A673 (cell line): ENCODE data around the gene KRTAP13-2. TPM values are rescaled to one million over a fixed set of nuclear protein-coding genes. Genes with fewer than 3 reads are reported as not detected.

Experiments used
- BruUV-seq: library from RNA; stranded (reverse); fragments of 400-500 nt; replicated peaks from 2 replicates; lab custom pipeline; 2021; lab: Mats Ljungman, UMichigan
- CTCF ChIA-PET: fragments of 300-600 bp; sonication (Branson Sonifier 250); formaldehyde crosslinking; loops from one replicate; lab custom pipeline; 2022; ENCODE audit warnings: antibody characterized with exemption; lab: Charles Lee
- POLR2A ChIA-PET: fragments of 300-600 bp; sonication (Branson Sonifier 250); formaldehyde crosslinking; loops from one replicate; lab custom pipeline; 2022; ENCODE audit warnings: antibody characterized with exemption; ENCODE audit not compliant: low non-redundant PET; lab: Charles Lee
- DNase-seq: peaks from one replicate; pipeline ENCODE4 v3.0.0-alpha.2; 2015; ENCODE audit warnings: low spot score
- H3K27ac ChIP-seq: fragments of 200-600 bp; sonication (generic); 2 replicates; pipeline ENCODE4 v1.5.1; 2016; ENCODE audit warnings: mixed run types, low read depth, mild to moderate bottlenecking, mixed read lengths, antibody characterized with exemption, low read length; ENCODE audit not compliant: poor library complexity, severe bottlenecking
- H3K27me3 ChIP-seq: fragments of 200-600 bp; sonication (generic); replicated peaks from 2 replicates; pipeline ENCODE4 v1.6.1; 2017; ENCODE audit warnings: mixed run types, low read depth, mild to moderate bottlenecking, mixed read lengths, antibody characterized with exemption, low read length; ENCODE audit not compliant: insufficient read depth, poor library complexity
- H3K36me3 ChIP-seq: fragments of 200-600 bp; sonication (generic); 2 replicates; pipeline ENCODE4 v1.6.1; 2016; ENCODE audit warnings: mixed run types, mild to moderate bottlenecking, mixed read lengths, antibody characterized with exemption, low read length; ENCODE audit not compliant: insufficient read depth, poor library complexity, severe bottlenecking
- H3K4me1 ChIP-seq: fragments of 200-600 bp; sonication (generic); 2 replicates; pipeline ENCODE4 v1.6.1; 2017; ENCODE audit warnings: mixed run types, mild to moderate bottlenecking, mixed read lengths, antibody characterized with exemption, low read length; ENCODE audit not compliant: insufficient read depth, poor library complexity, severe bottlenecking
- H3K4me3 ChIP-seq: fragments of 200-600 bp; sonication (generic); 2 replicates; pipeline ENCODE4 v1.5.1; 2016; ENCODE audit warnings: low read depth, mixed run types, mild to moderate bottlenecking, mixed read lengths, low read length; ENCODE audit not compliant: poor library complexity, severe bottlenecking
- H3K9me3 ChIP-seq: fragments of 200-600 bp; sonication (generic); 2 replicates; pipeline ENCODE4 v1.6.1; 2016; ENCODE audit warnings: mixed run types, low read depth, mild to moderate bottlenecking, mixed read lengths, antibody characterized with exemption, low read length; ENCODE audit not compliant: poor library complexity, severe bottlenecking
- CTCF ChIP-seq: fragments of 300-800, 200-600 bp; sonication (generic); conservative IDR thresholded peaks from 2 replicates; pipeline ENCODE4 v1.5.1; 2017; ENCODE audit warnings: low read depth, mild to moderate bottlenecking, antibody characterized with exemption, low read length, moderate library complexity, mixed read lengths
- EZH2 ChIP-seq: fragments of 200-600 bp; sonication (generic); IDR thresholded peaks from 2 replicates; pipeline ENCODE4 v1.6.1; 2017; ENCODE audit warnings: borderline replicate concordance, low read depth, mild to moderate bottlenecking, mixed read lengths, antibody characterized with exemption, low read length; ENCODE audit not compliant: poor library complexity, severe bottlenecking
- intact Hi-C: fragments of 100-400 bp; cut with micrococcal nuclease; formaldehyde crosslinking; loops from one replicate; pipeline ENCODE4 v1.10.0; 2022; ENCODE audit not compliant: unreplicated experiment
- total RNA-seq: library from RNA; stranded (reverse); gene quantifications from 2 replicates; pipeline ENCODE4 v1.2.3, GENCODE V29; 2021

KRTAP13-2 gene
- total RNA-seq, 1 experiment from 2014 or later: not detected

- BruUV-seq: no TSS peak
- CTCF ChIA-PET: no interaction called here
- intact Hi-C loops: no loop called here
- POLR2A ChIA-PET: no interaction called here
- Histone ChIP-seq H3K9me3 (no peaks in the 10 kb centered on the region), H3K27me3 (peaks cover 11% of the 10 kb centered on the region), H3K4me1 (no peaks in the 10 kb centered on the region), H3K4me3 (no peak overlapping the region), H3K27ac (no peak overlapping the region), H3K36me3 (no peaks in the 10 kb centered on the region)
- TF ChIP-seq CTCF (no peak), EZH2 (no peak)
- DNase-seq: no peak
These were observed 16.2 kb downstream of the KRTAP13-2 start for GRCh38 chr21:30355906-30356305.

GRCh38 chr21:30354308-30355005 is 17.6 kb downstream of the KRTAP13-2 start:
- Histone ChIP-seq H3K9me3 (no peaks in the 10 kb centered on the region), H3K36me3 (no peaks in the 10 kb centered on the region), H3K4me1 (no peaks in the 10 kb centered on the region), H3K27ac (no peak overlapping the region), H3K27me3 (peaks cover 9% of the 10 kb centered on the region), H3K4me3 (no peak overlapping the region)
- POLR2A ChIA-PET: no interaction called here
- TF ChIP-seq CTCF (no peak), EZH2 (no peak)
- no peak for DNase-seq
- CTCF ChIA-PET: no interaction called here
- BruUV-seq: no TSS peak
- intact Hi-C loops: no loop called here

- Histone ChIP-seq H3K4me1 (no peaks in the 10 kb centered on the region), H3K4me3 (no peak overlapping the region), H3K27ac (no peak overlapping the region), H3K9me3 (no peaks in the 10 kb centered on the region), H3K27me3 (peaks cover 11% of the 10 kb centered on the region), H3K36me3 (no peaks in the 10 kb centered on the region)
- no TSS peak for BruUV-seq
- no peak for TF ChIP-seq EZH2
- no peak for TF ChIP-seq CTCF
- CTCF ChIA-PET: no interaction called here
- intact Hi-C loops: no loop called here
- DNase-seq: no peak
- POLR2A ChIA-PET: no interaction called here
These were observed 20.5 kb downstream of the KRTAP13-2 start for GRCh38 chr21:30351534-30351933.
